NCI-H526 treated with DMSO at 0.1 percent for 48 hours (cell line): Measurements from ENCODE around the gene FBLN1.
"Not testable (repeated sequence)": the region's sequence is repeated elsewhere in the genome, so short reads cannot be mapped to it uniquely, and the experiment has no call there.

Experiments
- DNase-seq: peaks from one replicate; lab custom pipeline; 2025; lab: John Stamatoyannopoulos, UW

FBLN1 gene

DNA sequence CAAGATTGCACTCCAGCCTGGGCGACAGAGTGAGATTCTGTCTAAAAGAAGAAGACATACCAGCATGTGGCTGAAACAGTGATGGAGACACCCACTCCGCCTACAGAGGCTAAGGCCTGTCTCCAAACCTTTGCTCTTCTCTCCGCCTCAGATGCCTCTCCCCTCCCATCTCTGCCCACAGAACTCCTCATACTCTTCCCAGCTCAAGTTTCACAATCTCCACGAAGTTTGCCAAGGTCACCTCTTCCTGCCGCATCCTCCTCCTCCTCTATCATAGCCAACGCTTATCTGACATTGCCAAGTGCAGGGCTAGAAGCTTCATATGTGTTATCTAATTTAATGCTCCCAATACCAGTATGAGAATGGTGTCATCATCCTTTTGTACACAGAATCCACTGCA, 25.9 kb upstream of the FBLN1 start:
- DNase-seq: no peak

DNA sequence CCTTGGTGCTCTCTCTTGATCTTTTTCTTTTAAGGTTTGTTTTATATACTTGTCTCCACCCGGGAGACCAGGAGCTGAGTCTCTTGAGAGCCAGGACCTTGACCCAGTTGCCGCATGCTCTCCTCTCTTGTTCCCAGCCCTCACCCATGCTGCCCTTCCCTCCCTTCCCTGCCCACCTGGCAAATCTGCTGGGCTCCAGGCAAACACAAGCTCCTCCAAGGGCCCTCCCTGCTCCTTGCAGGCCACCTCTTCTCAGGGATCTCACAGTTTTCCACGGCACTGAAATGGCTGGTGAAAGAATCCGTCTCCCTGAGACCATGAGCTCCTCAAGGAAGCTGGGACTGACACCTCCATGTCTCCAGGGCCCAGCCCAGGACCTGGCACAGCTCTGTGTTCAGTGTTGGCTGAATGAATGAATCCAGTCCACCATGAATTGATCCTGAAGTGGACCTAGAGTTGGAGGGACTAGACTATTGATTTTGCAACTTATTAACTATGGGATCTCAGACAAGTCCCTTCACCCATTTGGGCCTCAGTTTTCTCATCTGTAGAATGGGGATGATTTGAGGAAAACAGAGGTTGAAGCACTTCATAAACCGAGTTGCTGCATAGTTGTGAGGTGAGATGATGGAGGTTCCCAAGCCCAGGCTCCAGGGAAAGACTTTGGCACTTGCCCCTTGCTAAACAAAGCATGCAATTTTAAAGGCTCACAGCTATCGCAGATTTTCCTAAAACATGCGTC, 25.1 kb upstream of the FBLN1 start:
- DNase-seq: no peak

DNA sequence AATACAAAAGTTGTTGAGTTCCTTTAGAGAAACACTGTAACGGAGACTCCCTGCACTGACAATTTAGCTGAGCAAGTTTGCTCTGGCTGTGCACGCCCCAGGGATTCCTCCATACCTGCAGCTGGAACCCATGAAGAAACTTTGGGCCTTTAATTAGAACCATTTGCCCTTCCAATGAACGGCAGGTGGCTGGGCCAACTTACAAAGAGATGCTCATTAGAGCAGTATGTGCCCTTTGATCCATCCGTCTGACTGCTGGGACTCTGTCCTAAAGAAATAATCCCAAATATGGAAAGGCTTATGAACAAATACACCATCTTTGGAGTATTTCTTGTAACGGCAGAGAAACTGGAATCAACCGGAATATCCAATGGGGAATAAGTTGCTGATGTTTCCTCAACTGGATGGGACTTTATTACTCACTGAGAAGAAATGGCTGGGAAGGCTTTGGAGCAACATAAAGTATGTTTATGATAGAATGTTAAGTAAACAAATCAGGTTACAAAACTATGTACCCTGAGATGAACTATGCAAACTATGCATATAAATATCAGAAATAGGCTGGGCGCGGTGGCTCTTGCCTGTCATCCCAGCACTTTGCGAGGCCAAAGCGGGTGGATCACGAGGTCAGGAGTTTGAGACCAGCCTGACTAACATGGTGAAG, 24.4 kb upstream of the FBLN1 start:
- DNase-seq: no peak

DNA sequence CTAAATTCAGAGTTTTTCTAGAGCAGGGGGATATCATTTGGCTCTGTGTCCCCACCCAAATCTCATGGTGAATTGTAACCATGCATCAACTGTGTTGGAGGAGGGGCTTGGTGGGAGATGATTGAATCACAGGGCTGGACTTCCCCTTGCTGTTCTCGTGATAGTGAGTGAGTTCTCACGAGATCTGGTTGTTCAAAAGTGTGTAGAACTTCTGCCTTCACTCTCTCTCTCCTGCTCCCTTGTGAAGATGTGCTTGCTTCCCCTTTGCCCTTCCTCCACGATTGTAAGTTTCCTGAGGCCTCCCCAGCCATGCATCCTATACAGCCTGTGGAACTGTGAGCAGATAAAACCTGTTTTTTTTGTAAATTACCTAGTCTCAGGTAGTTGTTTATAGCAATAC, 22.0 kb upstream of the FBLN1 start:
- no peak for DNase-seq

GRCh38 chr22:45481661-45482060, 21.0 kb upstream of the FBLN1 start:
- DNase-seq: no peak

GRCh38 chr22:45482169-45482568, 20.5 kb upstream of the FBLN1 start:
- no peak for DNase-seq

GRCh38 chr22:45483319-45483718, 19.4 kb upstream of the FBLN1 start:
- no peak for DNase-seq

- DNase-seq: no peak
Observed at GRCh38 chr22:45483918-45484499, 18.7 kb upstream of the FBLN1 start.

DNA sequence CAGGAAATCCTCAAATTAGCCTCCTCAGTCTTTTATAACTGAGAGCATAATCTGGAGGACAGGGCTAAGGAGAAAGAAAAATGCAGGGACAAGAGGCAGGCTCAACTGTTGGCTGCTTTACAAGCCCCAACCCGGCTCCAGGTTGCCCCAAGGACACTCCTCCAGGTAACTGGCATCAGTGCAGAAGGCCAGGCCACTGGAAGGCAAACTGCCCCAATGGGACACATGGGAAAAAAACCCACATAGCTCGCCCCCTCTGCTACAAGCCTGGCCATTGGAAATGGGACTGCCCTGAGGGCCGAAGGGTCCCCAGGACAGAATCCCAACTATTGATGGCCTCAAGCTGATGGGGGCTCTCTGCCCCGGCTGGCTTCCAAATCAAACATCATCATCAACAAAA, 17.9 kb upstream of the FBLN1 start:
- DNase-seq: no peak

- no peak for DNase-seq
Observed at GRCh38 chr22:45485261-45485660, 17.4 kb upstream of the FBLN1 start.

- DNase-seq: no peak
Observed at GRCh38 chr22:45488764-45489370, 13.8 kb upstream of the FBLN1 start.

DNA sequence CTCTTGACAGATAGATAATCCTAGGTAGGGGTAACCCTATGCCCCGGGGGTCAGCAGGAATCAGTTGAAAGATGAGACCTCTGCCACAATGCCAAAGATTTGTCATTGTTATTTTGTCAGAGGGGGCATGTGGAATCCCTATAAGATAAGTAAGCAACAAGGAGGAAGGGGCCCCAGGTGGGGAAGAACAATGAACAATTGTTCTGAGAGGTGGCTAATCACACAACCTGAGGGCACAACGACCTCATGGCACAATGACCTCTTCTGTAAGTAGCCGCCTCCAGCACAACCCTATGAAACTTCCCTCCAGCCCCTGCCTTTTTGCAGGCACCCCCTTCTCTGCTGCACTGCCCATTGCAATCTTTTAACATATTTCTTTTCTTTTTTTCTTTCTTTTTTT, 11.8 kb upstream of the FBLN1 start:
- DNase-seq: no peak

GRCh38 chr22:45491841-45492240, 10.8 kb upstream of the FBLN1 start:
- no peak for DNase-seq

DNA sequence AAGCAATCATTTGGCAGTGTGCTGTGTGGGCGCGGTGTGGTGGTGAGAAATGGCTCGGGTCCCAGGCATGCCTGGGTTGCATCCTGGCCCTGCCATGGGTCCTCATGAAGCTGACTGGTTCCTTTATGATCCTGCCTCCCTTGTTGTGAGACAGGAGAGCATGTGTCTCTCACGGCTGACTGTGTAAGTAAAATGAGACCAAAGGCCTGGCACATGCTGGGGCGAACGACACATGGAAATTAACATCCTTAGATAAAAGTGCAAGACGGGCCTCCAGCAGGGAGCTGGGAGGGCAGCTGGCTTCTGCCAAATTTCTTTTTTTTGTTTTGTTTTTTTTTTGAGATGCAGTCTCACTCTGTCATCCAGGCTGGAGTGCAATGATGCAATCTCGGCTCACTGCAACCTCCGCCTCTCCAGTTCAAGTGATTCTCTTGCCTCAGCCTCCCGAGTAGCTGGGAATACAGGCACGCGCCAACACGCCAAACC, 9.4 kb upstream of the FBLN1 start:
- no peak for DNase-seq

DNA sequence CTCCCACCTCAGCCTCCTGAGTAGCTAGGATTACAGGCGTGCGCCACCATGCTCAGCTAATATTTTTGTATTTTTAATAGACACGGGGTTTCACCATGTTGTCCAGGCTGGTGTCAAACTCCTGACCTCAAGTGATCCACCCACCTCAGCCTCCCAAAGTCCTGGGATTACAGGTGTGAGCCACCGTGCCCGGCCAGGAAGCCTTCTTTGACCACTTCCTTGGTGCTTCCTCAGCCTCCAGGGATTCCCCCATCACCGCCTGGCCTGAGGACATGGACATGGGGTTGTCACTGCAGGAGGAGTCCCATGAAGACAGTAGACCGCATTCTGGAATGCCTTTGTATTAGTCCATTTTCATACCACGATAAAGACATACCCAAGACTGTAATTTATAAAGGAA, 8.4 kb upstream of the FBLN1 start:
- DNase-seq: not testable (repeated sequence)

GRCh38 chr22:45495616-45496015, 7.1 kb upstream of the FBLN1 start:
- not testable (repeated sequence) for DNase-seq

DNA sequence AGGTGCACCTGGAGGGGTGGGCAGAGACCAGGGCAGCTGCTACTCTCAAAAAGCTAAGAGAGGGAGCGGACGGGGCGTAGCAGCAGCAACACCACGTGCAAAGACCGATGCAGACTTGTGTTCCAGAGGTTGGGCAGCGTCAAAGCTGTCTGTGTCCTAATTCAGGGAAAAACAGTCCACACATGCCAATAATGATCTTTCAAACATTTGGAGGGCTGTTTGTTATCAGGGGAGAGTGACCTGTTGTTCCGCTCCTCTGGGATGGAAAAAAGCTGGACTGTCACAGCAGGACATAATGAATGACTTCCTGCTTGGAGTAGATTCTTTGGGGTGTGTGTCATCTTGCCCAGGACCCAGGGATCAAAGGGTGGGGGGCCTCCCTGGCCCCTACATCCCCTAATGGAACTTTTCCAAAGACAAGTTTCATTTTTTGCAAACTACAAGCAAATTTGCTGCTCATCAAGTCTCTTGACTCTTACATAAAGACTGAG, 6.2 kb upstream of the FBLN1 start:
- DNase-seq: no peak

DNA sequence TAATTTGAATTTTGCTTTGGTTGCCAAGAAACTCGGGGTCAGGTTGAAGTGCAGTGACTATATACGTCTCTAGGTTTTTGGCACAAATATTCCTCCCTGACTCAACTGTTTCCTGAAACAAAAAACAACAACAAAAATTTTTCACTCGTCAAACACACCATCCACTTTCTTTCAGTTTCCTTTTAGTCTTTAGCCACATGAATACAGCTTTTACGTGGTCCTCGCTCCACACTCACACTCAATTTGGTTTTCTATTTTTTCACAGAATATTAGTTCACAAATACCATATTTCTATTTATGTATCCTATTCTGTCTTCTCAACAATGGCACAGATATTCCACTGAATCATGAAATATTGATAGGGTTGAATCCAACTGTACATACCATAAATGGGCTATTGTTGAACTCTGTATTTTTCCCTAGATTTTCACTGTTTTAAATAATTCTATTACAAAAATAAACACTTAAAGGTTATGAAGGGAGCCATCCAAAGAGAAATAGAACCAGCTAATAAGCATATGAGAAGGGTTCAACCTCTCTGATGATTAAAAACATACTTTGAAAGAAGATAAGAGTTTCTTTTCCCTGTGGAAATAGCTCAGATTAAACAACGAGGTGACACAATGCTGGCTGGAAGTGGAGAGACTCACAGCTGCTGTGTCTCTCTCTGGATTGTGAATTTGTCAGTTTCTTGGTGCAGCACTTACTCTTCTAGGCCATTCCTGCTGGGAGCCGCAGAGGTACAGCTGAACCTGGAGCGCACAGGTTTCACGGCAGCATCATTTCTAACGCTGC, 5.1 kb upstream of the FBLN1 start:
- no peak for DNase-seq

GRCh38 chr22:45499746-45500145, 2.9 kb upstream of the FBLN1 start:
- DNase-seq: no peak

- DNase-seq: no peak
Observed at GRCh38 chr22:45503050-45503815, 550 bp downstream of the FBLN1 start.

- DNase-seq: no peak
Observed at GRCh38 chr22:45503816-45504372, 1.2 kb downstream of the FBLN1 start.
